Endothelial cell of umbilical vein (primary cell): Measurements from ENCODE around the gene TBC1D5. TPM values are rescaled to one million over a fixed set of nuclear protein-coding genes. Genes with fewer than 3 reads are reported as not detected.

ENCODE experiments used
- BruUV-seq: library from RNA; stranded (reverse); fragments of 400-500 nt; replicated peaks from 2 replicates; lab custom pipeline; 2021; lab: Mats Ljungman, UMichigan
- CTCF ChIA-PET: fragments of 300-600, 350-600 bp; sonication (Branson Sonifier 250); formaldehyde crosslinking; loops from one replicate; lab custom pipeline; 2021; ENCODE audit warnings: antibody characterized with exemption, inconsistent platforms; lab: Charles Lee
- POLR2A ChIA-PET: fragments of 300-600, 350-600 bp; sonication (Branson Sonifier 250); formaldehyde crosslinking; loops from one replicate; lab custom pipeline; 2021; ENCODE audit warnings: antibody characterized with exemption, inconsistent platforms; lab: Charles Lee
- DNase-seq: peaks from one replicate; pipeline ENCODE4 v3.0.0-alpha.2; 2011; ENCODE audit warnings: low read depth, low spot score
- FAIRE-seq: peaks from 2 replicates; lab custom pipeline; 2011; peaks lifted over from hg19 to GRCh38; lab: Jason Lieb, UNC
- H2AFZ ChIP-seq: 2 replicates; pipeline ENCODE4 v1.6.0; 2012; ENCODE audit warnings: low read depth, low read length, control low read depth, inconsistent platforms
- H3K27ac ChIP-seq: 2 replicates; pipeline ENCODE4 v1.5.1; 2011; ENCODE audit warnings: low read depth, mild to moderate bottlenecking, control low read depth, low read length, moderate library complexity; ENCODE audit not compliant: insufficient read depth
- H3K27me3 ChIP-seq, 2 experiments: 2 replicates each; pipeline versions ENCODE4 v1.6.0 to v1.6.1; 2011; ENCODE audit warnings: low read length in 2 of 2, mixed read lengths in 1 of 2; ENCODE audit not compliant: control insufficient read depth in 2 of 2, insufficient read depth in 2 of 2
- H3K36me3 ChIP-seq, 2 experiments: 2 replicates in 1 of 2; 3 replicates in 1 of 2; pipeline ENCODE4 v1.5.1; 2011; ENCODE audit warnings: low read length in 2 of 2, mild to moderate bottlenecking in 1 of 2, moderate library complexity in 1 of 2; ENCODE audit not compliant: control insufficient read depth in 2 of 2, insufficient read depth in 2 of 2; ENCODE audit errors: extremely low read depth in 1 of 2
- H3K4me1 ChIP-seq: 3 replicates; pipeline ENCODE4 v1.5.1; 2011; ENCODE audit warnings: mild to moderate bottlenecking, low read length; ENCODE audit not compliant: control insufficient read depth, insufficient read depth; ENCODE audit errors: extremely low read depth
- H3K4me2 ChIP-seq: 2 replicates; pipeline ENCODE4 v1.6.1; 2011; ENCODE audit warnings: low read length, control low read depth, mixed read lengths; ENCODE audit not compliant: insufficient read depth
- H3K4me3 ChIP-seq, 3 experiments: fragments of 200-600 bp in 1 of 3; sonication (generic), shearing (Covaris generic) in 1 of 3; replicated peaks in 1 of 3; 2 replicates each; pipeline ENCODE4 v1.5.1; 2011 to 2016; ENCODE audit warnings: control low read depth in 3 of 3, low read length in 3 of 3, mild to moderate bottlenecking in 2 of 3, inconsistent platforms in 1 of 3, low read depth in 1 of 3, moderate library complexity in 1 of 3; ENCODE audit not compliant: insufficient read depth in 1 of 3
- H3K79me2 ChIP-seq: 2 replicates; pipeline ENCODE4 v1.6.0; 2012; ENCODE audit warnings: low read length, inconsistent platforms; ENCODE audit not compliant: control insufficient read depth, insufficient read depth
- H3K9ac ChIP-seq: replicated peaks from 2 replicates; pipeline ENCODE3; 2011; ENCODE audit warnings: low read length, control low read depth; ENCODE audit not compliant: insufficient read depth; ENCODE audit errors: extremely low read depth
- H3K9me1 ChIP-seq: replicated peaks from 3 replicates; pipeline ENCODE4 v1.6.0; 2011; ENCODE audit warnings: mild to moderate bottlenecking, low read length; ENCODE audit not compliant: control insufficient read depth, insufficient read depth; ENCODE audit errors: extremely low read depth
- H3K9me3 ChIP-seq: replicated peaks from 2 replicates; pipeline ENCODE4 v1.5.1; 2012; ENCODE audit warnings: low read length, inconsistent platforms; ENCODE audit not compliant: control insufficient read depth, insufficient read depth
- H4K20me1 ChIP-seq: replicated peaks from 2 replicates; pipeline ENCODE3; 2011; ENCODE audit warnings: mild to moderate bottlenecking, low read length; ENCODE audit not compliant: control insufficient read depth, insufficient read depth; ENCODE audit errors: extremely low read depth
- CTCF ChIP-seq, 2 donors: IDR thresholded peaks; 1 replicate in 1 of 2; 2 replicates in 1 of 2; pipeline ENCODE4 v1.5.1; 2011; ENCODE audit warnings: low read length in 2 of 2, mild to moderate bottlenecking in 2 of 2, moderate library complexity in 2 of 2, control low read depth in 1 of 2, inconsistent platforms in 1 of 2, low read depth in 1 of 2; ENCODE audit not compliant: insufficient read depth in 1 of 2; ENCODE audit errors: extremely low read depth in 1 of 2
- EZH2 ChIP-seq: IDR thresholded peaks from 2 replicates; pipeline ENCODE4 v1.6.1; 2012; ENCODE audit warnings: borderline replicate concordance, low read depth, mild to moderate bottlenecking, moderate library complexity, low read length, inconsistent platforms; ENCODE audit not compliant: severe bottlenecking
- FOS ChIP-seq: IDR thresholded peaks from 2 replicates; pipeline ENCODE4 v1.6.1; 2011; ENCODE audit warnings: mild to moderate bottlenecking, low read length, moderate library complexity, borderline replicate concordance; ENCODE audit not compliant: insufficient read depth
- GATA2 ChIP-seq: IDR thresholded peaks from 2 replicates; pipeline ENCODE4 v1.7.0; 2011; ENCODE audit warnings: low read depth, mild to moderate bottlenecking, moderate library complexity, mixed read lengths, low read length; ENCODE audit not compliant: insufficient read length, insufficient read depth
- JUN ChIP-seq: IDR thresholded peaks from 2 replicates; pipeline ENCODE4 v1.6.1; 2011; ENCODE audit warnings: borderline replicate concordance, low read depth; ENCODE audit not compliant: insufficient read length, insufficient read depth
- MAX ChIP-seq: IDR thresholded peaks from 2 replicates; pipeline ENCODE4 v1.6.1; 2011; ENCODE audit not compliant: insufficient read depth, insufficient read length
- MYC ChIP-seq: IDR thresholded peaks from one replicate; pipeline ENCODE4 v1.6.1; 2011; ENCODE audit warnings: mild to moderate bottlenecking, low read depth, low read length
- POLR2A ChIP-seq: IDR thresholded peaks from 2 replicates; pipeline ENCODE4 v1.6.1; 2012; ENCODE audit warnings: low read depth, mild to moderate bottlenecking, control low read depth, low read length
- POLR2AphosphoS5 ChIP-seq: IDR thresholded peaks from 2 replicates; pipeline ENCODE4 v1.6.1; 2012; ENCODE audit warnings: low read depth, mild to moderate bottlenecking, control low read depth, low read length, moderate library complexity; ENCODE audit not compliant: insufficient read depth
- dilution Hi-C: fragments of 300-500 bp; cut with MboI; formaldehyde crosslinking; loops from one replicate; pipeline ENCODE4 v1.15.0; 2019; ENCODE audit warnings: low sequenced_read_pairs; ENCODE audit not compliant: extremely low pct_ligation_motif_present
- intact Hi-C: fragments of 100-400 bp; cut with micrococcal nuclease; formaldehyde crosslinking; loops from one replicate; pipeline ENCODE4 v1.10.0; 2022
- polyA plus RNA-seq, 4 experiments: library from polyadenylated mRNA; depleted of rRNA in 3 of 4; stranded (reverse) in 3 of 4; unstranded in 1 of 4; fragments of >200 nt; gene quantifications; 2 replicates each; pipeline versions ENCODE4 v1.2.1 to v1.2.3, GENCODE V29; 2011 to 2012; ENCODE audit warnings: missing spikeins in 1 of 4
- total RNA-seq: library from RNA; stranded (reverse); gene quantifications from 2 replicates; pipeline ENCODE4 v1.2.3, GENCODE V29; 2021

TBC1D5 gene
- total and polyA plus RNA-seq, 2 donors (not counting 3 experiments of a cell fraction or from before 2014, with no cell fraction given), result 17.5 to 44.7 TPM

- Histone ChIP-seq H2AFZ (no peak overlapping the region), H3K79me2 (no peaks in the 10 kb centered on the region), H3K4me3 (no peak overlapping the region), H3K27me3 (no peaks in the 10 kb centered on the region), H3K9me1 (no peaks in the 10 kb centered on the region), H3K27ac (no peak overlapping the region), H3K9me3 (no peaks in the 10 kb centered on the region), H4K20me1 (no peaks in the 10 kb centered on the region), H3K4me2 (no peak overlapping the region), H3K4me1 (no peaks in the 10 kb centered on the region), H3K36me3 (no peaks in the 10 kb centered on the region), H3K9ac (no peak overlapping the region)
- dilution Hi-C loops, result no loop called here
- no peak for DNase-seq
- no peak for TF ChIP-seq MYC
- no peak for TF ChIP-seq GATA2
- no peak for TF ChIP-seq POLR2A
- TF ChIP-seq JUN, result no peak
- no peak for TF ChIP-seq CTCF (IDR thresholded peaks at IDR 0.05; ENCODE audit: extremely low read depth in 1 of 2, insufficient read depth in 1 of 2, low read depth in 1 of 2, low read length in 2 of 2)
- TF ChIP-seq EZH2, result no peak
- TF ChIP-seq POLR2AphosphoS5, result no peak
- TF ChIP-seq MAX, result no peak
- TF ChIP-seq FOS, result no peak
- intact Hi-C loops, result no loop called here
- CTCF ChIA-PET, result interaction anchor here (0.6 to 1.5 kb wide), 13 partner anchors 10 to 1129 kb away, joined by 3 to 21 read pairs (median 4); no protein-coding TSS in a partner anchor
- no TSS peak for BruUV-seq
- POLR2A ChIA-PET, result no interaction called here
- no peak for FAIRE-seq
Measured at GRCh38 chr3:17260257-17260656, 482.2 kb downstream of the TBC1D5 start.
